ENCODE measurements around the gene ZEB2. TPM values are rescaled to one million over a fixed set of nuclear protein-coding genes. Genes with fewer than 3 reads are reported as not detected.

Gene ZEB2
- total RNA-seq, 4 donors from 2014 or later: 168 to 344 (median 251) TPM

DNA sequence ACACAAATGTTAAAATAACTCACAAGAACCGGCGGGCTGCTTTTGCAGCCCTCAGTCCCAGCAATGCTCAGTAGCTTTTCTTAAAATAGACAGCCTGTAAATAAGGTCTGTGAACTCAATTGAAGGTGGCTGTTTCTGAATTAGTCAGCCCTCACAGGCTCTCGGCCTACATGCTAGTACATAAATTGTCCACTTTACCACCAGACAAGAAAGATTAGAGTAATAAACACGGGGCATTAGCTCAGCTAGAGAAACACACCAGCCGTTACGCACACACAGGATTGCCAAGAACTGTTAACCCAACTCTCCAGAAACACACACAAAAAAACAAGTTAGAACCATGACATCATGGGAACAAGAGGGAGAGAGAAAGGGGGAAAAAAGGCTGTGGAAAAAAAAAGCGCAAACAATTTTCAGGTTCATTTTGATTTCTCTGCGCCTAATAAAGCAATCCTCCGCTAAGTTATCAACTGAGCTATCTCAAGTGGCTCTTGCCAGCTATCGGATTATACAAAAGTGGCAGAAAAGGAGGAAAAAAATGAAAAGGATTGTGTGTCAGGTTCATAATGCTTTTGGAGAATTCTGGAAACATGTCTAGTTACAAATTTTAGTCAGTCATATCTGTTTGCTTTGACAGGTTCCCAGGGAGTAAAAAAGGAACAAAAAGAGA lies 89.1 kb downstream of the ZEB2 start:
- DNase-seq (ENCODE audit: low spot score) (no peak), ATAC-seq (ENCODE audit: low FRiP score) (peak; percentile 42)

GRCh38 chr2:144429396-144430112 lies 90.4 kb downstream of the ZEB2 start:
- ATAC-seq (ENCODE audit: low FRiP score): no peak
- TF ChIP-seq, protein P1, sequence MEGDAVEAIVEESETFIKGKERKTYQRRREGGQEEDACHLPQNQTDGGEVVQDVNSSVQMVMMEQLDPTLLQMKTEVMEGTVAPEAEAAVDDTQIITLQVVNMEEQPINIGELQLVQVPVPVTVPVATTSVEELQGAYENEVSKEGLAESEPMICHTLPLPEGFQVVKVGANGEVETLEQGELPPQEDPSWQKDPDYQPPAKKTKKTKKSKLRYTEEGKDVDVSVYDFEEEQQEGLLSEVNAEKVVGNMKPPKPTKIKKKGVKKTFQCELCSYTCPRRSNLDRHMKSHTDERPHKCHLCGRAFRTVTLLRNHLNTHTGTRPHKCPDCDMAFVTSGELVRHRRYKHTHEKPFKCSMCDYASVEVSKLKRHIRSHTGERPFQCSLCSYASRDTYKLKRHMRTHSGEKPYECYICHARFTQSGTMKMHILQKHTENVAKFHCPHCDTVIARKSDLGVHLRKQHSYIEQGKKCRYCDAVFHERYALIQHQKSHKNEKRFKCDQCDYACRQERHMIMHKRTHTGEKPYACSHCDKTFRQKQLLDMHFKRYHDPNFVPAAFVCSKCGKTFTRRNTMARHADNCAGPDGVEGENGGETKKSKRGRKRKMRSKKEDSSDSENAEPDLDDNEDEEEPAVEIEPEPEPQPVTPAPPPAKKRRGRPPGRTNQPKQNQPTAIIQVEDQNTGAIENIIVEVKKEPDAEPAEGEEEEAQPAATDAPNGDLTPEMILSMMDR (IDR thresholded peaks at IDR 0.05): no peak
- no peak for DNase-seq (ENCODE audit: low spot score)

More for the DNA sequence above, 89.1 kb downstream of the ZEB2 start:
- TF ChIP-seq, protein P1 (IDR thresholded peaks at IDR 0.05): no peak

DNA sequence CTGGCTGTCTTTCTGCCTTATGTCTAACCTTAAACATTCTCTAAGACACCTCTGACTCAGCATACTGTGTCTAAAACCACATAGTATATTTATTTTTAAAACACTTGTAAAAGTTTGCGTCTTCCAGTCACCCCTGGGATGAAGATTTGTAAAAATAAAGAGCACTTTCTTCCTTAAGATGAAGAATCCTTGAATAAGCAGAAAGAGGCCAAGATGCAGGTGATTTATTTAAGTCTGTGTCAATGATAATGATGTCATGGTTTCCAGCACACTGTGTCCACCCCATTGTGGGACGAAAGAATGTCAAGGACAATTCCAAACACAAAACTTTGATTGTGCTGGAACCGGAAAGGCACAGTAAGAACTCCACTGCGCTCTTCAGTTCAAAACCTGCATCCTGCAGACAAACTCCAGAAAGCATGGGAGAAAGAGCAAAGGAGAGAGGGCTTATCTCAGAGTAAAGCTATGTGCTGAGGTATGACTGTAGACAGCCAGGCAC lies 92.9 kb downstream of the ZEB2 start:
- TF ChIP-seq, protein P1 (IDR thresholded peaks at IDR 0.05): no peak
- ATAC-seq (ENCODE audit: low FRiP score) (no peak), DNase-seq (ENCODE audit: low spot score) (no peak)

DNA sequence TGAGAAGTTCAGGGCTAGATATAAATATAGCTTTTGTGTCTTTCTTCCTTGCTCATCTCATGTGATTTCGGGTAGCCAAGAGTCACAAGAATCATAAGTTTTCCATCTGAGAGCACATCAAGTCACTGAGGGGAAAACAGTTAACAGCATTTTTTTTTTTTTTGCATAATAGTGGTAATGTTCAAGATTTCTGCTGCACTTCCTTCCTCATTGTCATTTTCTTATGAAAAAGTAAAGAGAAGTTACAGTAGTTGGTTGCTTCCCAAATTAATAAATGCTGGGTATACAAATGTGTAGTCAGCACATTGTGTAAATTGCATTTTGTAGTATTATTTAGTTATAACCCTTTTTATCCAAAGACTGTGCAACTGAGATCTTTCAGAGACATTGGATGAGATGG lies 93.6 kb downstream of the ZEB2 start:
- TF ChIP-seq, protein P1 (IDR thresholded peaks at IDR 0.05): no peak
- DNase-seq (ENCODE audit: low spot score) (no peak), ATAC-seq (ENCODE audit: low FRiP score) (no peak)

DNA sequence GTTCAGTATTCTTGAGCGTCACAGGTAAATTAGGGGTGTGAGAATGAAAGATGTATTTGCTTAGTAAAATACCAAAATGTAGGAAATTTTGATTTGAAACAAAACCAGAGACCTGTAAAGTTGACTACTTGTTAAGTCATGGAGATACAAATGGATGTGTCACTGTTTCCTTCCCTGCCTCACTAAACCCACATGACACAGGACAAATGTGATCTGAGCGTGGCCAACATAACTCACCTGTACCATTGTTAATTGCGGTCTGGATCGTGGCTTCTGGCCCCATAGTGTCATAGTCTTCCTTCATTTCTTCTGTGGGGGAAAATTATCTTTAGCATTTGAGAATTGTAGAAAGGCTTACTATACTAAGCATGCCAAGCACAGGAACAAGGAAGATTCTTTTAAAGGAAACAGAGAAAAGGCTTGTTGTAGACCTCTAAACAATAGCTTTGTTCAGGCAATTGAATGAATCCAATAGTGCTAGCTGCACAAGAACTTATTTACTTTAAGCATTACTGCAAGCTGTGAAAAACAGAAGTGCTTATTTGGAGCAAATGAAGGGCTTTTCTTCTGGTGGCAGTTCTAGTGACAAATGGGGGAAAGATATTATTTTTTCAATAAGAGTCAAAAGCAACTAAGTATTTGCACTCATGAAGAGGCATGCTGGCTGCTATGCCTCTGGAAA lies 95.2 kb downstream of the ZEB2 start:
- no peak for DNase-seq (ENCODE audit: low spot score)

DNA sequence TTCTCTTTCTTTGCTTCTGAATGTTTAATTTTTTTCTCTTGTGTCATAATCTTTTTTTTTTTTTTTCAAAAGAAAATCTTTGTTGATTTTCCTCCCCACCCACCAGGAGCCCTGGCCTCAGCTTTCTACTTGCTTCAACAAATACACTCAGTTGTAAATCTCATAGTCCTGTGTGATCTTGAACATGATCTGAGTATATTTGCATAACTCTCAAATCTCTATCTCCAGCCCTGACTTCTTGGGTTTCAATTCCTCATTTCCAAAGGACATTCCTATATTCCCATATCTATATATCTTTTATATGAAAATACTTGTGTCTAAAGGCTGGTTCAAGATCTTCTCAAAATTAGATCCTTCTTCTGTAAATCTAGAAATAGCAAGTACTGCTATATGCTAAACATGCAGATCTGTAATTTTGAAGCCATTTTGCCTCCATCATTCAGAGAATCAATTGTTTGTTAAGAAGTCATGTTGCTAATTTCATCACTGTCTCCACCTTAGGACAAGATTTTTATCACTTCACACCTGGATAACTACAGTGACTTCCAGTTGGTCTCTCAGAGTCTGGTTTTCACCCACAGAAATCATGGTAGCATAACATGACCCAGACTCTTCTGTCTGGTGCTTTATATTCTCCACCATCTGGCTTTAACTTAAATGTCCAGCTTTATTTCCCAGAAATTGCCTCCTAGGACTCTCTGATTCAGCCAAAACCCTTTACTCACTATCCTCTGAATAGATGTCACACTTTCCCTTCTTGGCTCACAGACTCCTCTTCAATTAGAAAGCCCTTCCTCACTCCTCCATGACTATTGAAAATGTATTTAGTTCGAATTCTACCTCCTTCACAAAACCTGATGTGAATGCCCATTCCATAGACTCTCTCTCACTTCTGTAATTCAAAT lies 98.1 kb downstream of the ZEB2 start:
- DNase-seq (ENCODE audit: low spot score): no peak
- ATAC-seq (ENCODE audit: low FRiP score): no peak
- TF ChIP-seq, protein P1 (IDR thresholded peaks at IDR 0.05): no peak

More for the DNA sequence above, 95.2 kb downstream of the ZEB2 start:
- ATAC-seq (ENCODE audit: low FRiP score): no peak
- TF ChIP-seq, protein P1 (IDR thresholded peaks at IDR 0.05): no peak

Data from omental fat pad (tissue), 4 donors.